Stomach (tissue), 4 donors: Measurements from ENCODE around the gene TUBE1.

Experiments used
- EP300 ChIP-seq: sonication (generic); formaldehyde crosslinking; IDR thresholded peaks from one replicate; pipeline ENCODE4 v1.6.1; 2017; ENCODE audit warnings: antibody characterized with exemption
- POLR2A ChIP-seq, 4 donors: fragments of 450-650 bp; IDR thresholded peaks; one replicate each; pipeline ENCODE4 v1.6.1; 2016; ENCODE audit warnings: antibody characterized with exemption in 4 of 4, control low read depth in 2 of 4, mild to moderate bottlenecking in 1 of 4, moderate library complexity in 1 of 4
- POLR2AphosphoS5 ChIP-seq, 3 donors: sonication (generic); formaldehyde crosslinking; IDR thresholded peaks; one replicate each; pipeline ENCODE4 v1.6.1; 2016; ENCODE audit warnings: antibody characterized with exemption in 3 of 3
- TF ChIP-seq, protein P1 (sequence below), 7 experiments: fragments of 450-650 bp in 4 of 7; fragments of 200-600 bp in 3 of 7; sonication (generic) in 3 of 7; IDR thresholded peaks; one replicate each; pipeline ENCODE4 v1.5.1; 2016 to 2019; ENCODE audit warnings: antibody characterized with exemption in 7 of 7, control low read depth in 2 of 7, mild to moderate bottlenecking in 1 of 7

GRCh38 chr6:112021691-112022310, 65.5 kb downstream of the TUBE1 start:
- no peak for TF ChIP-seq EP300
- TF ChIP-seq, protein P1, sequence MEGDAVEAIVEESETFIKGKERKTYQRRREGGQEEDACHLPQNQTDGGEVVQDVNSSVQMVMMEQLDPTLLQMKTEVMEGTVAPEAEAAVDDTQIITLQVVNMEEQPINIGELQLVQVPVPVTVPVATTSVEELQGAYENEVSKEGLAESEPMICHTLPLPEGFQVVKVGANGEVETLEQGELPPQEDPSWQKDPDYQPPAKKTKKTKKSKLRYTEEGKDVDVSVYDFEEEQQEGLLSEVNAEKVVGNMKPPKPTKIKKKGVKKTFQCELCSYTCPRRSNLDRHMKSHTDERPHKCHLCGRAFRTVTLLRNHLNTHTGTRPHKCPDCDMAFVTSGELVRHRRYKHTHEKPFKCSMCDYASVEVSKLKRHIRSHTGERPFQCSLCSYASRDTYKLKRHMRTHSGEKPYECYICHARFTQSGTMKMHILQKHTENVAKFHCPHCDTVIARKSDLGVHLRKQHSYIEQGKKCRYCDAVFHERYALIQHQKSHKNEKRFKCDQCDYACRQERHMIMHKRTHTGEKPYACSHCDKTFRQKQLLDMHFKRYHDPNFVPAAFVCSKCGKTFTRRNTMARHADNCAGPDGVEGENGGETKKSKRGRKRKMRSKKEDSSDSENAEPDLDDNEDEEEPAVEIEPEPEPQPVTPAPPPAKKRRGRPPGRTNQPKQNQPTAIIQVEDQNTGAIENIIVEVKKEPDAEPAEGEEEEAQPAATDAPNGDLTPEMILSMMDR (IDR thresholded peaks at IDR 0.05), result no peak
- TF ChIP-seq POLR2A (IDR thresholded peaks at IDR 0.05), result no peak
- no peak for TF ChIP-seq POLR2AphosphoS5 (IDR thresholded peaks at IDR 0.05)
